Small intestine (tissue), 7 donors: ENCODE measurements around the gene FAM219A. TPM values are rescaled to one million over a fixed set of nuclear protein-coding genes. Genes with fewer than 3 reads are reported as not detected.

ENCODE experiments used
- DNase-seq, 2 donors: peaks; one replicate each; pipeline versions ENCODE4 v3.0.0 to v3.0.0-alpha.2; 2013
- FAIRE-seq: peaks from 2 replicates; lab custom pipeline; 2012; peaks lifted over from hg19 to GRCh38; lab: Jason Lieb, UNC
- H3K27ac ChIP-seq, 3 donors: one replicate each; pipeline ENCODE4 v1.5.1; 2013; ENCODE audit warnings: low read length in 2 of 3, mild to moderate bottlenecking in 2 of 3, control low read depth in 1 of 3, inconsistent platforms in 1 of 3, low read depth in 1 of 3, moderate library complexity in 1 of 3
- H3K27me3 ChIP-seq, 3 donors: one replicate each; pipeline ENCODE4 v1.6.1; 2013; ENCODE audit warnings: low read length in 3 of 3, inconsistent platforms in 1 of 3; ENCODE audit not compliant: control insufficient read depth in 3 of 3, insufficient read depth in 3 of 3
- H3K36me3 ChIP-seq, 3 donors: one replicate each; pipeline ENCODE4 v1.6.1; 2013; ENCODE audit warnings: low read length in 3 of 3, inconsistent platforms in 1 of 3, low read depth in 1 of 3, mild to moderate bottlenecking in 1 of 3, moderate library complexity in 1 of 3; ENCODE audit not compliant: control insufficient read depth in 3 of 3, insufficient read depth in 2 of 3
- H3K4me1 ChIP-seq, 3 donors: one replicate each; pipeline ENCODE4 v1.6.1; 2013; ENCODE audit warnings: low read length in 2 of 3, inconsistent platforms in 1 of 3, low read depth in 1 of 3, mild to moderate bottlenecking in 1 of 3, moderate library complexity in 1 of 3; ENCODE audit not compliant: control insufficient read depth in 3 of 3, insufficient read depth in 2 of 3
- H3K4me3 ChIP-seq, 3 donors: one replicate each; pipeline ENCODE4 v1.5.1; 2013; ENCODE audit warnings: low read length in 3 of 3, control low read depth in 1 of 3, inconsistent platforms in 1 of 3, low read depth in 1 of 3, mild to moderate bottlenecking in 1 of 3, moderate library complexity in 1 of 3
- H3K9me3 ChIP-seq, 2 donors: one replicate each; pipeline ENCODE4 v1.6.1; 2013; ENCODE audit warnings: low read depth in 1 of 2, low read length in 1 of 2; ENCODE audit not compliant: control insufficient read depth in 2 of 2, insufficient read depth in 1 of 2
- WGBS, 3 donors: extraction: QIAGEN DNeasy Blood & Tissue Kit; methylation state at CpG; one replicate each; pipeline ENCODE4 v1.1.7; 2013; 5-methylcytosine and 5-hydroxymethylcytosine counted together
- polyA plus RNA-seq, 4 donors: library from polyadenylated mRNA; stranded (reverse) in 3 of 4; unstranded in 1 of 4; fragments of 200-250 nt in 3 of 4; fragments of 120-200 nt in 1 of 4; gene quantifications; one replicate each; pipeline versions ENCODE4 v1.2.1 to v1.2.3, GENCODE V29; 2013
- donor health status: healthy with polysubstance abuse.
- donor health status: control.
- donor health status: control.
- donor health status: Bipolar disorder and iron deficiency.
- donor health status: healthy.

FAM219A gene
- polyA plus RNA-seq, 4 donors, result 2.7 to 9.0 (median 4.5) TPM

- no peak overlapping the region for H3K27ac ChIP-seq
- H3K9me3 ChIP-seq, result no peaks in the 10 kb centered on the region
- H3K36me3 ChIP-seq, result peaks cover 0 to 34% (median 14%) of the 10 kb centered on the region in 3 donors
- H3K4me1 ChIP-seq, result no peaks in the 10 kb centered on the region
- FAIRE-seq (no peak), DNase-seq (no peak)
- 83% methylated on average over 34 to 40 of the region's 40 CpGs for WGBS, 3 donors
- no peaks in the 10 kb centered on the region for H3K27me3 ChIP-seq
- H3K4me3 ChIP-seq, result no peak overlapping the region
These were observed 57.4 kb downstream of the FAM219A start for GRCh38 chr9:34400686-34401602.

GRCh38 chr9:34400275-34400674 lies 58.1 kb downstream of the FAM219A start:
- Histone ChIP-seq H3K4me1 (no peaks in the 10 kb centered on the region), H3K27ac (no peak overlapping the region), H3K9me3 (no peaks in the 10 kb centered on the region), H3K4me3 (no peak overlapping the region), H3K36me3 (peaks cover 0 to 30% (median 12%) of the 10 kb centered on the region in 3 donors), H3K27me3 (no peaks in the 10 kb centered on the region)
- no peak for FAIRE-seq
- WGBS, 3 donors, result 77 to 87% (median 80%) methylated on average over 9 to 12 of the region's 12 CpGs
- DNase-seq, result no peak

DNA sequence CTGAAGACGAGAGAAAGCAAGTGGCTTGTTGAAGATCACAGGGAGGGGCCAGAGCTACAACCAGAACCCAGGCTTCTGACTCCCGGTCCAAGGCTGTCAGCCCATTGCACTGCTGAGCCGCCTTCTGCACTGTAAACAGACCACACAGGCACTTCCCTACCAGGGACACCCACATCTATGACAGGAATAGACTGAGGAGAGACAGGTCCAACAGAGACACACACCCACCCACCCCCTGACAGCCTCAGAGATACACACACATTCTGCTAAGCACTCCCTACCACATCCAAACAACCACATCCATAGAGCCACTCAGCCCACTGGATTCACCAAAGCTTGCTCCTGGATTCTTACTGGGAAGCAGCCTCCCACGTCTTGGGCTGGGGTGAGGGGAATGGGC lies 58.6 kb downstream of the FAM219A start:
- WGBS, 3 donors, result 85 to 96% (median 93%) methylated on average over 4 of the region's 4 CpGs
- FAIRE-seq (no peak), DNase-seq (no peak)
- Histone ChIP-seq H3K27me3 (no peaks in the 10 kb centered on the region), H3K4me1 (no peaks in the 10 kb centered on the region), H3K27ac (no peak overlapping the region), H3K9me3 (no peaks in the 10 kb centered on the region), H3K36me3 (peaks cover 0 to 30% (median 11%) of the 10 kb centered on the region in 3 donors), H3K4me3 (no peak overlapping the region)

GRCh38 chr9:34398875-34399274 lies 59.5 kb downstream of the FAM219A start:
- WGBS, 3 donors, result 95 to 100% (median 100%) methylated on average over 1 of the region's 1 CpG
- Histone ChIP-seq H3K4me1 (no peaks in the 10 kb centered on the region), H3K27me3 (no peaks in the 10 kb centered on the region), H3K27ac (no peak overlapping the region), H3K36me3 (peaks cover 0 to 30% (median 11%) of the 10 kb centered on the region in 3 donors), H3K4me3 (no peak overlapping the region), H3K9me3 (no peaks in the 10 kb centered on the region)
- no peak for FAIRE-seq
- no peak for DNase-seq

DNA sequence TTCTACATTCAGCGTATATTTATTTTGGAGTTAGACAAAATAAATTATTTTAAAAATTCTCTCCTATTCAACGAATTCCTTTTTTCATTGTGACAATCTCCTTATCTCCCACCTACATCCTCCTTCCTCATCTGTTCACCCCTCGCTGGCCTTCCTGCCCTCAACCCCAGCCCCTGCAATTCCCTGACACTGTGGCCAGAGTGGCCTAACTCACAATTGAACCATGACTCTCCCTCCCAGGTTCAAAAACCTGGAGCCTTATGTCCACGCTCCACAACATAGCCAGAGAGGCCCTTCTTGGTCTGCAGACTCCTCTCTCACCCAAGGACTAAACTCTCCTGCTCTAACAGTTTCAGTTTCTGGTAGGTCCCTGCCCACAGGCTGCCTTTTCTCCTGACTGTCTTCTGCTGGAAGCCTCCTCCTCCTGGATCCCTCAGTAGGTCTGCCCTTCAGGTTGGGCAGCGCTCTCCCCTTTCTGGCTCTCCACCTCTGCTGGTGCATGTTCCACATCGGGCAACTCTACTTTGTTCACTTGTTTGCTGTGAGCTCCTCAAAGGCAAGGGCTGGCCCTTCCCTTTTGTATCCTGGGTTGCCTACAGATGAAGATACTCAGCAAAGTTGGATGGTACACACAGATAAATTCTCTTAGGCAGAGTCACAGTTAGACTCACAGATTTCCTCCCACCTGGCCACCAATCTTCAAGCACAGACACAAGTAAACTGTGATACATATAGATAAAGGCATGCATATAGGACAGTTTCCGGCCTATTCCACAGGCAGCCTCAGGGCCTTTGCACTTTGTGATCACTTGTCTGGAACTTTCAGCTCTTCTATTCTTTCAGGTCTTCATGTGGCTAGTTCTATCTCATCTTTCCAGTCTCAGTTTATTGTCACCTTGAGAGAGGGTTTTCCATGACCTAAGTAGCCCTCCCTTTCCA lies 61.8 kb downstream of the FAM219A start:
- Histone ChIP-seq H3K9me3 (no peaks in the 10 kb centered on the region), H3K27me3 (peaks cover 0 to 7% (median 0%) of the 10 kb centered on the region in 3 donors), H3K27ac (no peak overlapping the region), H3K36me3 (peaks cover 0 to 20% (median 9%) of the 10 kb centered on the region in 3 donors), H3K4me3 (no peak overlapping the region), H3K4me1 (no peaks in the 10 kb centered on the region)
- DNase-seq (no peak), FAIRE-seq (no peak)
- 80 to 84% (median 81%) methylated on average over 7 of the region's 7 CpGs for WGBS, 3 donors

DNA sequence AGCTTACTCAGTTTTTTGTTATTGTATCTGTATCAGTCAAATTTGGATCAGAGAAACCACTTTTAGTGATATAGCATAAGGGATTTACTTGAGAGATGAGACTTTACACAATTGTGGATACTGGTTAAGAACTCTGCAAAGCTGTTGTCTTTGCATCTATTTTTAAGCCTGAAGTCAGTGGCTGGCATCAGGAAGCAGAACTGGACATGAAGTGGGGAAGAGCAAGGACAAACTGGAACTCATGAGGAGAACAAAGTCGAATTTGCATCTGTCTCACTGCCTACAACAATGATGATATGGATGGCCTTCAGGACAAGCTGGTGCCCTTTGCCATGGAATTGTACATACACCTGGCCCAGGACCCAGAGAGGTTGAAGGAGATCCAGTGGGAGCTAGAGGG lies 65.9 kb downstream of the FAM219A start:
- no peak overlapping the region for H3K4me3 ChIP-seq
- H3K36me3 ChIP-seq, result no peaks in the 10 kb centered on the region
- no peak for FAIRE-seq
- DNase-seq, result no peak
- WGBS, 3 donors, result 55 to 63% (median 59%) methylated on average over 1 of the region's 1 CpG
- peaks cover 0 to 10% (median 0%) of the 10 kb centered on the region in 3 donors for H3K27me3 ChIP-seq
- no peaks in the 10 kb centered on the region for H3K9me3 ChIP-seq
- H3K27ac ChIP-seq, result no peak overlapping the region
- H3K4me1 ChIP-seq, result no peaks in the 10 kb centered on the region

GRCh38 chr9:34387239-34387638 lies 71.1 kb downstream of the FAM219A start:
- H3K27me3 ChIP-seq, result peaks cover 0 to 6% (median 0%) of the 10 kb centered on the region in 3 donors
- no peaks in the 10 kb centered on the region for H3K9me3 ChIP-seq
- no peak overlapping the region for H3K4me3 ChIP-seq
- no peak overlapping the region for H3K27ac ChIP-seq
- H3K36me3 ChIP-seq, result no peaks in the 10 kb centered on the region
- WGBS, 3 donors, result 79 to 85% (median 83%) methylated on average over 4 of the region's 4 CpGs
- DNase-seq (no peak), FAIRE-seq (no peak)
- H3K4me1 ChIP-seq, result no peaks in the 10 kb centered on the region

DNA sequence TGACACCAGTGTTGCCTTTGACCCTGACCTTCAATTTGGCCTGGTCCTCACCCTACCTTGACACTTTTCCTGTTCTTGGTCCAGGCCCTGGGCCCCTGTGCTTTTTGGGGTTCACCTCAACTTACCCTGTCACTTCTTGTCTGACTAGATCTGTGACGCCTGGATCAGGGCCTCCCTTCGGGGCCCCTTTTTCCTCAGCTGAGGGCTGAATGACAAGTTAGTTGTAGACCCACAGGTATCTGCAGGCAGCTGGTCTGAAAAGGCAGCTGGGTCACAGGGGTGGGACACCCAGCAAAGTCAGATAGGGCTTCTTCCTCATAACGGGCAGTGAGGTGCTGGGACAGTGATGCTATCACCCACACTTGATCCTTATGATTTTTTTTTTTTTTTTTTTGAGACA lies 71.7 kb downstream of the FAM219A start:
- no peak for DNase-seq
- Histone ChIP-seq H3K4me3 (no peak overlapping the region), H3K36me3 (no peaks in the 10 kb centered on the region), H3K27me3 (peaks cover 0 to 7% (median 0%) of the 10 kb centered on the region in 3 donors), H3K9me3 (no peaks in the 10 kb centered on the region), H3K4me1 (peaks cover 0 to under 1% (median 0%) of the 10 kb centered on the region in 3 donors), H3K27ac (no peak overlapping the region)
- WGBS, 3 donors, result 78 to 94% (median 89%) methylated on average over 3 of the region's 3 CpGs
- no peak for FAIRE-seq
